Measurements from ENCODE around the gene RNF144A.

The RNF144A gene

GRCh38 chr2:7061921-7062320 lies 144.7 kb downstream of the RNF144A start:
- peak; percentile 88 for TF ChIP-seq GATA2 (IDR thresholded peaks at IDR 0.05; ENCODE audit: low read depth, low read length)
- TF ChIP-seq GATA3 (IDR thresholded peaks at IDR 0.05; ENCODE audit: low read depth, low read length), result peak; percentile 73

DNA sequence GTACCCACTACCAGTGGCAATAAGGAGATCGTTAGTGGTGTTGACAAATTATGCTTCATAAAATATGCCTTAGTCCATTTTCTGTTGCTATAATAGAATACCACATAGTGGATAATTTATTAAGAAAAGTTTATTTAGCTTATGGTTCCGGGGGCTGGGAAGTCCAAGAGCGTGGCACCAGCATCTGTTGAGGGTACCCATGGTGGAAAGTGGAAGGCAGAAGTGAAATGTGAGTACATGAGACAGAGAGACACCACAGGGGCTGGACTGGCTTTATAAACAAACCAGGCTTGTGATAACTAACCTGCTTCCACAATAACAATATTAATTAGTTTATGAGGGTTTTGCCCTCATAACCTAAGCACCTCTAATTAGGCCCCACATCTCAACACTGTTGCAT lies 146.6 kb downstream of the RNF144A start:
- TF ChIP-seq GATA3 (IDR thresholded peaks at IDR 0.05; ENCODE audit: low read depth, low read length) (no peak), GATA2 (IDR thresholded peaks at IDR 0.05; ENCODE audit: low read depth, low read length) (no peak)

DNA sequence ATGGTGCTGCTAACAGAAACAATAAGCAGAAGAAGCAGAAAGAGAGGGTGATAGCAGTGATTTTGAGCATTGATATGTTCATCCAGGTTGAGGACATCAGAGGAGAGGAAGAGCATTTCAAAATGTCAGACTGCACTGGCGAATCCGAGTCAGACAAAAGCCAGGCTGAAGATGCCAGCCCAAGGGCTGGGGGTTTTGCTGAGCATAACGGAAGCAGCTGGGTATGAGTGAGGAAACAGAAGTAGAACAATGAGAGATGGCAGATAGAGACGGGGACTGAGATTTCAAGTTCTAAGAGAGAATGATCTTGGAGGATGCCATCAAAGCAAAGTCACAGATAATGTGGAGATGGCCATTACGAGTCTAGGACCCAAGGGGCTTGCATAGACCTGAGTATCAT lies 151.2 kb downstream of the RNF144A start:
- no peak for TF ChIP-seq GATA3 (IDR thresholded peaks at IDR 0.05; ENCODE audit: low read depth, low read length)
- TF ChIP-seq GATA2 (IDR thresholded peaks at IDR 0.05; ENCODE audit: low read depth, low read length), result no peak

GRCh38 chr2:7070483-7070882 lies 153.3 kb downstream of the RNF144A start:
- TF ChIP-seq GATA3 (IDR thresholded peaks at IDR 0.05; ENCODE audit: low read depth, low read length) (peak; percentile 63), GATA2 (IDR thresholded peaks at IDR 0.05; ENCODE audit: low read depth, low read length) (peak; percentile 73)

- TF ChIP-seq GATA2 (IDR thresholded peaks at IDR 0.05; ENCODE audit: low read depth, low read length) (no peak), GATA3 (IDR thresholded peaks at IDR 0.05; ENCODE audit: low read depth, low read length) (no peak)
Measured at GRCh38 chr2:7071154-7071553, 153.9 kb downstream of the RNF144A start.

- no peak for TF ChIP-seq GATA3 (IDR thresholded peaks at IDR 0.05; ENCODE audit: low read depth, low read length)
- no peak for TF ChIP-seq GATA2 (IDR thresholded peaks at IDR 0.05; ENCODE audit: low read depth, low read length)
Measured at GRCh38 chr2:7071916-7072556, 154.8 kb downstream of the RNF144A start.

GRCh38 chr2:7073901-7074300 lies 156.7 kb downstream of the RNF144A start:
- TF ChIP-seq GATA3 (IDR thresholded peaks at IDR 0.05; ENCODE audit: low read depth, low read length) (peak; percentile 42; the same call in 1 of the 2 replicates), GATA2 (IDR thresholded peaks at IDR 0.05; ENCODE audit: low read depth, low read length) (peak; percentile 66)

GRCh38 chr2:7075834-7076233 lies 158.6 kb downstream of the RNF144A start:
- TF ChIP-seq GATA2 (IDR thresholded peaks at IDR 0.05; ENCODE audit: low read depth, low read length) (no peak), GATA3 (IDR thresholded peaks at IDR 0.05; ENCODE audit: low read depth, low read length) (no peak)

DNA sequence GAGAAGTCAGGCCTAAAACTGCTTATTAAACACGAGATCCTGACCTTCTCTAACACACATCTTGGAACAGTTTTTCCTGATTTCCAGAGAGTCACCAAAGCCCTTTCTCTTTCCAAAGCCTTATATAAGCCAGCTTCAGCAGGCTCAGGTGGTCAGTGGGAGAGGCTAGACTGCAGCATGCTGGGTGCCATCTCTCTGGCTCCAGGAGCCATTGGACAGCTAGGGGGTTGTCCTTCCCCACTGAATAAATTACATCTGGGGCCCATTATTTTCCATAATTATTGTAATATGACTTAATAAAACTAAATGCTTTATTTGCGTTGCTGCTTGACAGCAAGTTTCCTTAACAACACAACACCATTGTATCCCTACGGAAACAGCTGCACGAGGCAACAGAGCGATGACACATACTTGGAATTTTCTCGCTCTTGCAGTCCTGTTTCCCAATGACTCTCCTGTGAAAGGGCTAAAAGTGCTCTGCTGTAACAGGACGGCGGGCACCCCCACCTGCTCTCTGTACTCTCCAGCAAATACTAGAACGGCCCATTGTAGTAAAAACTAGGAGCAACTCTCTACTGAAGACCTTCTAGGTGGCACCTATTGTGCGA lies 160.6 kb downstream of the RNF144A start:
- TF ChIP-seq GATA2 (IDR thresholded peaks at IDR 0.05; ENCODE audit: low read depth, low read length) (no peak), GATA3 (IDR thresholded peaks at IDR 0.05; ENCODE audit: low read depth, low read length) (no peak)

GRCh38 chr2:7083580-7084509 lies 166.6 kb downstream of the RNF144A start:
- no peak for TF ChIP-seq GATA2 (IDR thresholded peaks at IDR 0.05; ENCODE audit: low read depth, low read length)
- TF ChIP-seq GATA3 (IDR thresholded peaks at IDR 0.05; ENCODE audit: low read depth, low read length), result no peak

- TF ChIP-seq GATA3 (IDR thresholded peaks at IDR 0.05; ENCODE audit: low read depth, low read length) (no peak), GATA2 (IDR thresholded peaks at IDR 0.05; ENCODE audit: low read depth, low read length) (no peak)
Measured at GRCh38 chr2:7084601-7085000, 167.4 kb downstream of the RNF144A start.

DNA sequence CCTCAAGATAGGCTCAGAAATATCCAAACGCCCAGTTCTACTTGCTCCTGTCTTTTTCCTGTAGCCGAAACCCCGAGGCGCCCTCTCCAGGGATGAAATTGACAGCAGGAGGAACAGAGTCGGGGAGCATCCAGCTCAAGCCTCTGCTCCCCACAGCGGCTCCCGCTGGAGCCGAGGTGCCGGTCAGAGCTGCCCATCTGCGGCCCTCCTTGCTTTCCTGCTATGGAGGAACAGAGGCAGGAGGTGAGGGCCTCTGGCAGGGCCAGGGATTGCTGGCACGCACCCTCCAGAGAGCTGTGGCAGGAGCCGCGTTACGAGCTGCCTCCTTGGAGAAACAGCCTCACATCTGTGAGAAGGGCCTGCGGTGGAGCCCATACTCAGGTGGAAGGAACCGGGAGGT lies 172.1 kb downstream of the RNF144A start:
- TF ChIP-seq GATA3 (IDR thresholded peaks at IDR 0.05; ENCODE audit: low read depth, low read length) (no peak), GATA2 (IDR thresholded peaks at IDR 0.05; ENCODE audit: low read depth, low read length) (no peak)

GRCh38 chr2:7089898-7090510 lies 172.8 kb downstream of the RNF144A start:
- TF ChIP-seq GATA2 (IDR thresholded peaks at IDR 0.05; ENCODE audit: low read depth, low read length) (no peak), GATA3 (IDR thresholded peaks at IDR 0.05; ENCODE audit: low read depth, low read length) (no peak)

DNA sequence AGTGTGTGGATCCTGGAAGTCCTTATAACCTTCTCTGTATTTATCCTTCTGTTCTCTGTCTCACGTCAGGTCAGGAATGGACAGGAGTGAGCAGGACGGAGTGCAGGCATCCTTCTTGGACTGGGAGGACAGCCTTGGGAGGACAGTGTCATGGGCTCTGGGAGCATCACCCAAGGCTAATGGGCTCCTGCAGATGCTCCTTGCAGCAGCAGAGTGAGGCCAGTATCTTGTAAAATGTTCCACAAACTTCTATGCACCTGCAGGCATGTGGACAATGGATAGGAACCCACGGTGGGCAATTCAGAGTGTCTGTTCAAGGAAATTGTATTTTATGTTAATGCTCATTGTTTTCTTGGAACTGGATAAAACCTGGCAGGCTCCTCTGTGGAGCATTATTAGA lies 176.2 kb downstream of the RNF144A start:
- TF ChIP-seq GATA2 (IDR thresholded peaks at IDR 0.05; ENCODE audit: low read depth, low read length), result no peak
